CD4-positive, alpha-beta memory T cell (primary cell): Measurements from ENCODE around the gene ERBB4. TPM values are rescaled to one million over a fixed set of nuclear protein-coding genes. Genes with fewer than 3 reads are reported as not detected.

ENCODE experiments used
- CTCF ChIA-PET: fragments of 350-600 bp; sonication (Branson Sonifier 250); formaldehyde crosslinking; loops from one replicate; lab custom pipeline; 2021; ENCODE audit warnings: inconsistent platforms; ENCODE audit not compliant: partially characterized antibody; lab: Charles Lee
- POLR2A ChIA-PET: fragments of 350-600 bp; sonication (Branson Sonifier 250); formaldehyde crosslinking; loops from one replicate; lab custom pipeline; 2021; ENCODE audit not compliant: partially characterized antibody; lab: Charles Lee
- DNase-seq, 5 donors: peaks; one replicate each; pipeline versions ENCODE4 v3.0.0 to v3.0.0-alpha.2; 2020 to 2022; ENCODE audit warnings: mixed read lengths in 1 of 5
- H3K27ac ChIP-seq: one replicate; pipeline ENCODE4 v1.7.0; 2013; ENCODE audit warnings: low read depth, low read length
- H3K27me3 ChIP-seq: 2 replicates; pipeline ENCODE4 v1.7.0; 2013; ENCODE audit warnings: mild to moderate bottlenecking, low read length, moderate library complexity; ENCODE audit not compliant: insufficient read depth
- H3K36me3 ChIP-seq: 2 replicates; pipeline ENCODE4 v1.7.0; 2013; ENCODE audit warnings: mild to moderate bottlenecking, low read length, moderate library complexity; ENCODE audit not compliant: insufficient read depth
- H3K4me1 ChIP-seq: 2 replicates; pipeline ENCODE4 v1.7.0; 2013; ENCODE audit warnings: mild to moderate bottlenecking, low read length, moderate library complexity; ENCODE audit not compliant: insufficient read depth
- H3K4me3 ChIP-seq, 2 donors: one replicate each; pipeline ENCODE4 v1.7.0; 2013; ENCODE audit warnings: low read length in 2 of 2, mild to moderate bottlenecking in 1 of 2
- H3K9me3 ChIP-seq, 2 donors: one replicate each; pipeline ENCODE4 v1.7.0; 2013; ENCODE audit warnings: low read length in 2 of 2, control low read depth in 1 of 2; ENCODE audit not compliant: control insufficient read depth in 1 of 2
- H3K27ac Mint-ChIP-seq, 7 donors: one replicate each; pipeline ENCODE4 v1.8.0; 2020 to 2021; ENCODE audit warnings: mixed read lengths in 7 of 7, mild to moderate bottlenecking in 6 of 7, inconsistent platforms in 3 of 7, moderate library complexity in 3 of 7
- H3K27me3 Mint-ChIP-seq, 2 donors: one replicate each; pipeline ENCODE4 v1.8.0; 2020 to 2021; ENCODE audit warnings: mixed read lengths in 2 of 2
- H3K36me3 Mint-ChIP-seq, 2 donors: one replicate each; pipeline ENCODE4 v1.8.0; 2020 to 2021; ENCODE audit warnings: mixed read lengths in 2 of 2, inconsistent platforms in 1 of 2, mild to moderate bottlenecking in 1 of 2
- H3K4me1 Mint-ChIP-seq, 4 donors: one replicate each; pipeline ENCODE4 v1.8.0; 2020 to 2021; ENCODE audit warnings: mixed read lengths in 4 of 4, mild to moderate bottlenecking in 1 of 4
- H3K4me3 Mint-ChIP-seq, 8 donors: one replicate each; pipeline ENCODE4 v1.8.0; 2020 to 2021; ENCODE audit warnings: mixed read lengths in 8 of 8, mild to moderate bottlenecking in 7 of 8, moderate library complexity in 6 of 8, inconsistent platforms in 3 of 8
- H3K9me3 Mint-ChIP-seq, 8 donors: one replicate each; pipeline ENCODE4 v1.8.0; 2020 to 2021; ENCODE audit warnings: mixed read lengths in 8 of 8, mild to moderate bottlenecking in 5 of 8, inconsistent platforms in 3 of 8, moderate library complexity in 1 of 8
- intact Hi-C: fragments of 100-400 bp; cut with micrococcal nuclease; formaldehyde crosslinking; loops from one replicate; pipeline ENCODE4 v1.15.1; 2023
- polyA plus RNA-seq, 2 donors: library from polyadenylated mRNA; unstranded; fragments of 300-500 nt; fragmentation: Illumina TruSeq; gene quantifications; one replicate each; pipeline ENCODE4 v1.2.3, GENCODE V29; 2021
- total RNA-seq, 2 experiments: library from RNA; stranded (reverse); gene quantifications; one replicate each; pipeline ENCODE4 v1.2.3, GENCODE V29; 2021

The ERBB4 gene
- total and polyA plus RNA-seq, 4 experiments from 2014 or later, result not detected

- Mint-ChIP-seq H3K27ac (no peak overlapping the region), H3K36me3 (peaks cover 0 to 3% of the 10 kb centered on the region in 2 donors), H3K27me3 (no peaks in the 10 kb centered on the region), H3K4me3 (no peak overlapping the region), H3K9me3 (peaks cover 9 to 47% (median 27%) of the 10 kb centered on the region in 8 donors), H3K4me1 (no peaks in the 10 kb centered on the region)
- ChIA-PET CTCF (no interaction called here), POLR2A (no interaction called here)
- intact Hi-C loops, result no loop called here
- Histone ChIP-seq H3K4me3 (no peak overlapping the region), H3K27ac (no peak overlapping the region), H3K27me3 (no peaks in the 10 kb centered on the region), H3K4me1 (no peaks in the 10 kb centered on the region), H3K36me3 (no peaks in the 10 kb centered on the region), H3K9me3 (peaks cover 0 to 3% of the 10 kb centered on the region in 2 donors)
- no peak for DNase-seq
Measured at GRCh38 chr2:212052412-212053159, 486.0 kb downstream of the ERBB4 start.

GRCh38 chr2:212050871-212051270 is 487.7 kb downstream of the ERBB4 start:
- Mint-ChIP-seq H3K27me3 (no peaks in the 10 kb centered on the region), H3K36me3 (peaks cover 0 to 3% of the 10 kb centered on the region in 2 donors), H3K4me1 (no peaks in the 10 kb centered on the region), H3K9me3 (peaks cover 6 to 31% (median 21%) of the 10 kb centered on the region in 8 donors), H3K4me3 (no peak overlapping the region), H3K27ac (no peak overlapping the region)
- Histone ChIP-seq H3K36me3 (no peaks in the 10 kb centered on the region), H3K27me3 (no peaks in the 10 kb centered on the region), H3K4me1 (no peaks in the 10 kb centered on the region), H3K4me3 (no peak overlapping the region), H3K27ac (no peak overlapping the region), H3K9me3 (peaks cover 0 to 3% of the 10 kb centered on the region in 2 donors)
- ChIA-PET CTCF (no interaction called here), POLR2A (no interaction called here)
- intact Hi-C loops, result no loop called here
- DNase-seq, result no peak

GRCh38 chr2:212042562-212042961 is 496.0 kb downstream of the ERBB4 start:
- Mint-ChIP-seq H3K27ac (no peak overlapping the region), H3K9me3 (peaks cover 0 to 9% (median 0%) of the 10 kb centered on the region in 8 donors), H3K4me1 (no peaks in the 10 kb centered on the region), H3K36me3 (no peaks in the 10 kb centered on the region), H3K27me3 (no peaks in the 10 kb centered on the region), H3K4me3 (no peak overlapping the region)
- Histone ChIP-seq H3K27me3 (no peaks in the 10 kb centered on the region), H3K27ac (no peak overlapping the region), H3K9me3 (no peaks in the 10 kb centered on the region), H3K4me3 (no peak overlapping the region), H3K36me3 (no peaks in the 10 kb centered on the region), H3K4me1 (no peaks in the 10 kb centered on the region)
- CTCF ChIA-PET, result no interaction called here
- intact Hi-C loops, result no loop called here
- no peak for DNase-seq
- POLR2A ChIA-PET, result no interaction called here

GRCh38 chr2:212037062-212037461 is 501.5 kb downstream of the ERBB4 start:
- Histone ChIP-seq H3K4me3 (no peak overlapping the region), H3K36me3 (no peaks in the 10 kb centered on the region), H3K27ac (no peak overlapping the region), H3K9me3 (no peaks in the 10 kb centered on the region), H3K4me1 (no peaks in the 10 kb centered on the region), H3K27me3 (no peaks in the 10 kb centered on the region)
- no peak for DNase-seq
- H3K27ac Mint-ChIP-seq, result no peak overlapping the region
- ChIA-PET CTCF (no interaction called here), POLR2A (no interaction called here)
- H3K4me1 Mint-ChIP-seq, result no peaks in the 10 kb centered on the region
- H3K36me3 Mint-ChIP-seq, result no peaks in the 10 kb centered on the region
- no peaks in the 10 kb centered on the region for H3K27me3 Mint-ChIP-seq
- intact Hi-C loops, result no loop called here
- H3K9me3 Mint-ChIP-seq, result peaks cover 0 to 11% (median 2%) of the 10 kb centered on the region in 8 donors
- H3K4me3 Mint-ChIP-seq, result no peak overlapping the region

GRCh38 chr2:212034841-212035585 is 503.6 kb downstream of the ERBB4 start:
- no peak for DNase-seq
- Histone ChIP-seq H3K4me1 (no peaks in the 10 kb centered on the region), H3K4me3 (no peak overlapping the region), H3K9me3 (no peaks in the 10 kb centered on the region), H3K27me3 (no peaks in the 10 kb centered on the region), H3K36me3 (no peaks in the 10 kb centered on the region), H3K27ac (no peak overlapping the region)
- no peak overlapping the region for H3K4me3 Mint-ChIP-seq
- intact Hi-C loops, result no loop called here
- POLR2A ChIA-PET, result no interaction called here
- H3K9me3 Mint-ChIP-seq, result peaks cover 0 to 8% (median 1%) of the 10 kb centered on the region in 8 donors
- H3K36me3 Mint-ChIP-seq, result no peaks in the 10 kb centered on the region
- CTCF ChIA-PET, result no interaction called here
- no peak overlapping the region for H3K27ac Mint-ChIP-seq
- no peaks in the 10 kb centered on the region for H3K27me3 Mint-ChIP-seq
- H3K4me1 Mint-ChIP-seq, result no peaks in the 10 kb centered on the region

- Mint-ChIP-seq H3K27ac (no peak overlapping the region), H3K9me3 (peaks cover 0 to 8% (median 1%) of the 10 kb centered on the region in 8 donors), H3K4me1 (no peaks in the 10 kb centered on the region), H3K36me3 (no peaks in the 10 kb centered on the region), H3K4me3 (no peak overlapping the region), H3K27me3 (no peaks in the 10 kb centered on the region)
- Histone ChIP-seq H3K4me3 (no peak overlapping the region), H3K27me3 (no peaks in the 10 kb centered on the region), H3K36me3 (no peaks in the 10 kb centered on the region), H3K27ac (no peak overlapping the region), H3K9me3 (no peaks in the 10 kb centered on the region), H3K4me1 (no peaks in the 10 kb centered on the region)
- no peak for DNase-seq
- POLR2A ChIA-PET, result no interaction called here
- intact Hi-C loops, result no loop called here
- CTCF ChIA-PET, result no interaction called here
Measured at GRCh38 chr2:212033888-212034287, 504.7 kb downstream of the ERBB4 start.

- Histone ChIP-seq H3K36me3 (no peaks in the 10 kb centered on the region), H3K27ac (no peak overlapping the region), H3K4me1 (no peaks in the 10 kb centered on the region), H3K4me3 (no peak overlapping the region), H3K9me3 (no peaks in the 10 kb centered on the region), H3K27me3 (no peaks in the 10 kb centered on the region)
- ChIA-PET POLR2A (no interaction called here), CTCF (no interaction called here)
- Mint-ChIP-seq H3K27me3 (no peaks in the 10 kb centered on the region), H3K4me1 (no peaks in the 10 kb centered on the region), H3K27ac (no peak overlapping the region), H3K36me3 (no peaks in the 10 kb centered on the region), H3K4me3 (no peak overlapping the region), H3K9me3 (peaks cover 0 to 8% (median 1%) of the 10 kb centered on the region in 8 donors)
- no peak for DNase-seq
- intact Hi-C loops, result no loop called here
Measured at GRCh38 chr2:212032536-212033219, 505.9 kb downstream of the ERBB4 start.
